Measurements from ENCODE around the gene MYBPHL. TPM values are rescaled to one million over a fixed set of nuclear protein-coding genes. Genes with fewer than 3 reads are reported as not detected.

The MYBPHL gene
- total RNA-seq, 2 experiments from 2014 or later: not detected

GRCh38 chr1:109253803-109254620 lies 52.8 kb downstream of the MYBPHL start:
- Mint-ChIP-seq H3K9me3 (no peaks in the 10 kb centered on the region), H3K4me3 (no peak overlapping the region), H3K27me3 (no peaks in the 10 kb centered on the region), H3K36me3 (ENCODE audit: low read depth) (no peaks in the 10 kb centered on the region), H3K4me1 (ENCODE audit: low read depth) (peaks cover 9% of the 10 kb centered on the region), H3K27ac (no peak overlapping the region)
- intact Hi-C loops (cut with micrococcal nuclease): no loop called here
- no peak for DNase-seq
- ATAC-seq: no peak
- ChIA-PET POLR2A (interaction anchor here (0.9 to 1.5 kb wide), 4 partner anchors 10 to 40 kb away, joined by 3 to 6 read pairs (median 4); no protein-coding TSS in a partner anchor), CTCF (interaction anchor here (1.1 to 3.2 kb wide), 5 partner anchors 9 to 278 kb away, joined by 3 to 14 read pairs (median 4); no protein-coding TSS in a partner anchor)
- TF ChIP-seq CTCF (IDR thresholded peaks at IDR 0.05): no peak

- ATAC-seq: no peak
- H3K4me1 Mint-ChIP-seq (ENCODE audit: low read depth): peaks cover 11% of the 10 kb centered on the region
Observed at GRCh38 chr1:109252893-109253802, 53.7 kb downstream of the MYBPHL start.

GRCh38 chr1:109252167-109252892 lies 54.5 kb downstream of the MYBPHL start:
- H3K36me3 Mint-ChIP-seq (ENCODE audit: low read depth): no peaks in the 10 kb centered on the region
- H3K4me1 Mint-ChIP-seq (ENCODE audit: low read depth): peaks cover 11% of the 10 kb centered on the region
- DNase-seq: no peak
- TF ChIP-seq CTCF (IDR thresholded peaks at IDR 0.05): no peak
- ChIA-PET POLR2A (interaction anchor here (0.8 to 1.5 kb wide), 4 partner anchors 12 to 281 kb away, joined by 3 to 6 read pairs (median 4); no protein-coding TSS in a partner anchor), CTCF (interaction anchor here (1.0 to 3.2 kb wide), 5 partner anchors 11 to 281 kb away, joined by 3 to 14 read pairs (median 4); no protein-coding TSS in a partner anchor)
- H3K9me3 Mint-ChIP-seq: no peaks in the 10 kb centered on the region
- intact Hi-C loops (cut with micrococcal nuclease): no loop called here
- no peak for ATAC-seq
- H3K27ac Mint-ChIP-seq: no peak overlapping the region
- no peaks in the 10 kb centered on the region for H3K27me3 Mint-ChIP-seq
- H3K4me3 Mint-ChIP-seq: no peak overlapping the region

More at GRCh38 chr1:109252893-109253802, 53.7 kb downstream of the MYBPHL start:
- no peak for DNase-seq
- H3K36me3 Mint-ChIP-seq (ENCODE audit: low read depth): no peaks in the 10 kb centered on the region
- POLR2A ChIA-PET: interaction anchor here (0.8 to 1.5 kb wide), 5 partner anchors 9 to 280 kb away, joined by 3 to 6 read pairs (median 4); no protein-coding TSS in a partner anchor
- CTCF ChIA-PET: interaction anchor here (0.7 to 3.2 kb wide), 7 partner anchors 10 to 397 kb away, joined by 3 to 14 read pairs (median 4); no protein-coding TSS in a partner anchor
- no peak overlapping the region for H3K4me3 Mint-ChIP-seq
- intact Hi-C loops (cut with micrococcal nuclease): no loop called here
- H3K27ac Mint-ChIP-seq: no peak overlapping the region
- no peak for TF ChIP-seq CTCF (IDR thresholded peaks at IDR 0.05)
- H3K9me3 Mint-ChIP-seq: no peaks in the 10 kb centered on the region
- H3K27me3 Mint-ChIP-seq: no peaks in the 10 kb centered on the region

- Mint-ChIP-seq H3K36me3 (ENCODE audit: low read depth) (no peaks in the 10 kb centered on the region), H3K4me3 (no peak overlapping the region), H3K9me3 (no peaks in the 10 kb centered on the region), H3K27me3 (no peaks in the 10 kb centered on the region), H3K4me1 (ENCODE audit: low read depth) (peaks cover 11% of the 10 kb centered on the region), H3K27ac (no peak overlapping the region)
- ATAC-seq: no peak
- ChIA-PET POLR2A (interaction anchor here (0.6 to 1.4 kb wide), 3 partner anchors 15 to 147 kb away, joined by 3 read pairs; no protein-coding TSS in a partner anchor), CTCF (interaction anchor here (0.7 to 1.6 kb wide), 5 partner anchors 11 to 281 kb away, joined by 3 to 6 read pairs (median 3); no protein-coding TSS in a partner anchor)
- no peak for DNase-seq
- TF ChIP-seq CTCF (IDR thresholded peaks at IDR 0.05): no peak
- intact Hi-C loops (cut with micrococcal nuclease): no loop called here
Observed at GRCh38 chr1:109251277-109252166, 55.3 kb downstream of the MYBPHL start.

All from activated CD8-positive, alpha-beta T cell treated with anti-CD3 and anti-CD28 coated beads for 36 hours (primary cell).